Ishikawa (cell line): ENCODE measurements around the gene SHD.

Source experiments
- CEBPB ChIP-seq: IDR thresholded peaks from 2 replicates; pipeline ENCODE4 v1.6.1; 2012
- CREB1 ChIP-seq: IDR thresholded peaks from 2 replicates; pipeline ENCODE4 v1.6.1; 2012; ENCODE audit warnings: low read depth
- EGR1 ChIP-seq: IDR thresholded peaks from 2 replicates; pipeline ENCODE4 v1.6.1; 2012
- EP300 ChIP-seq: IDR thresholded peaks from 2 replicates; pipeline ENCODE4 v1.6.1; 2012; ENCODE audit warnings: borderline replicate concordance
- FOXM1 ChIP-seq: IDR thresholded peaks from 2 replicates; pipeline ENCODE4 v1.6.1; 2012; ENCODE audit warnings: low read depth, borderline replicate concordance
- NFIC ChIP-seq: IDR thresholded peaks from 2 replicates; pipeline ENCODE4 v1.6.1; 2012
- REST ChIP-seq: IDR thresholded peaks from 2 replicates; pipeline ENCODE4 v1.6.1; 2012; ENCODE audit warnings: low read depth, mild to moderate bottlenecking
- TAF1 ChIP-seq: IDR thresholded peaks from 2 replicates; pipeline ENCODE4 v1.6.1; 2012; ENCODE audit warnings: low read depth, mild to moderate bottlenecking
- TCF12 ChIP-seq: IDR thresholded peaks from 2 replicates; pipeline ENCODE4 v1.6.1; 2012; ENCODE audit warnings: low read depth
- TEAD4 ChIP-seq: IDR thresholded peaks from 2 replicates; pipeline ENCODE4 v1.6.1; 2012
- YY1 ChIP-seq: IDR thresholded peaks from 2 replicates; pipeline ENCODE4 v1.6.1; 2012; ENCODE audit warnings: low read depth
- ZBTB7A ChIP-seq: IDR thresholded peaks from 2 replicates; pipeline ENCODE4 v1.6.1; 2012; ENCODE audit warnings: low read depth

GRCh38 chr19:4305659-4306058, 26.6 kb downstream of the SHD start:
- TF ChIP-seq YY1, result no peak
- TF ChIP-seq REST, result no peak
- no peak for TF ChIP-seq EP300
- no peak for TF ChIP-seq TAF1
- no peak for TF ChIP-seq CEBPB
- no peak for TF ChIP-seq ZBTB7A
- no peak for TF ChIP-seq CREB1
- no peak for TF ChIP-seq EGR1
- TF ChIP-seq FOXM1, result no peak
- no peak for TF ChIP-seq NFIC
- no peak for TF ChIP-seq TEAD4
- TF ChIP-seq TCF12, result no peak
